T-helper 17 cell (primary cell): ENCODE measurements around the gene COPE. TPM values are rescaled to one million over a fixed set of nuclear protein-coding genes. Genes with fewer than 3 reads are reported as not detected.

Experiments
- ATAC-seq: fragments of 150-1000 bp; cut with Tn5 transposase; 2 replicates; pipeline ENCODE4 v1.10.0; 2021; ENCODE audit warnings: mild to moderate bottlenecking, moderate library complexity
- DNase-seq, 3 donors: peaks; one replicate each; pipeline versions ENCODE4 v3.0.0 to v3.0.0-alpha.2; 2020 to 2021
- H3K9me3 ChIP-seq: one replicate; pipeline ENCODE4 v1.7.0; 2013; ENCODE audit warnings: low read length, mild to moderate bottlenecking; ENCODE audit not compliant: control insufficient read depth, poor library complexity, severe bottlenecking
- H3K27ac Mint-ChIP-seq: one replicate; pipeline ENCODE4 v1.8.0; 2022; ENCODE audit warnings: mild to moderate bottlenecking, moderate library complexity, mixed read lengths
- H3K27me3 Mint-ChIP-seq: one replicate; pipeline ENCODE4 v1.8.0; 2022; ENCODE audit warnings: mixed read lengths
- H3K36me3 Mint-ChIP-seq: one replicate; pipeline ENCODE4 v1.8.0; 2022; ENCODE audit warnings: low read depth, mixed read lengths
- H3K4me1 Mint-ChIP-seq: one replicate; pipeline ENCODE4 v1.8.0; 2022; ENCODE audit warnings: mild to moderate bottlenecking, mixed read lengths
- H3K4me3 Mint-ChIP-seq: one replicate; pipeline ENCODE4 v1.8.0; 2022; ENCODE audit warnings: mild to moderate bottlenecking, moderate library complexity, mixed read lengths
- total RNA-seq, 4 donors: library from RNA in 2 of 4; stranded (reverse) in 2 of 4; gene quantifications; one replicate each; pipeline ENCODE4 v1.2.3 and lab custom pipeline; 2022 to 2026

COPE gene
- total RNA-seq, 2 donors from 2014 or later, result 166 to 185 TPM

GRCh38 chr19:18889949-18890745, 29.0 kb downstream of the COPE start:
- H3K9me3 ChIP-seq, result no peaks in the 10 kb centered on the region
- H3K36me3 Mint-ChIP-seq, result no peaks in the 10 kb centered on the region
- H3K27me3 Mint-ChIP-seq, result peaks cover 8% of the 10 kb centered on the region
- H3K27ac Mint-ChIP-seq, result no peak overlapping the region
- DNase-seq, result no peak
- peaks cover 2% of the 10 kb centered on the region for H3K4me1 Mint-ChIP-seq
- H3K4me3 Mint-ChIP-seq, result no peak overlapping the region
- ATAC-seq, result no peak

DNA sequence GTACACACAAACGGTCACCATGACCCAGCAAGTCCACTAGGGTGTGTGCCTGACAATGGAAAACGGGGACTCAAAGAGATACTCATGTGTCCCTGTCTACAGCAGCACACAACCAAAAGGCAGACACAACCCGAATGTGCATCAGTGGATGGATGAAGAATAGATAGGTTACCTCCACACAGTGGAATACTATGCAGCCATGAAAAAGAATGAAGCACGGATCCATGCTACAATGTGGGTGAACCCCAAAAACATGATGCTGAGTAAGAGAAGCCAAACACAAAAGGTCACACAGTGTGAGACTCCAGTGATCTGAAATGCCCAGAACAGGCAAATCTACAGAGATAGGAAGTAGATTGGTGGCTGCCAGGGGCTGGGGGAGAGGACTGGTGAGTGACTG, 32.2 kb downstream of the COPE start:
- Mint-ChIP-seq H3K27me3 (peaks cover 8% of the 10 kb centered on the region), H3K4me3 (no peak overlapping the region), H3K27ac (no peak overlapping the region), H3K4me1 (peaks cover 2% of the 10 kb centered on the region), H3K36me3 (no peaks in the 10 kb centered on the region)
- ATAC-seq (no peak), DNase-seq (no peak)
- H3K9me3 ChIP-seq, result no peaks in the 10 kb centered on the region

- Mint-ChIP-seq H3K4me1 (no peaks in the 10 kb centered on the region), H3K4me3 (no peak overlapping the region)
- ATAC-seq, result no peak
These were observed 35.5 kb downstream of the COPE start for GRCh38 chr19:18883526-18884304.

GRCh38 chr19:18881491-18881890, 37.7 kb downstream of the COPE start:
- ATAC-seq (no peak), DNase-seq (no peak)
- Mint-ChIP-seq H3K4me1 (no peaks in the 10 kb centered on the region), H3K27me3 (no peaks in the 10 kb centered on the region), H3K36me3 (no peaks in the 10 kb centered on the region), H3K4me3 (peak overlapping the region; percentile 31), H3K27ac (peak overlapping the region; percentile 70)
- H3K9me3 ChIP-seq, result no peaks in the 10 kb centered on the region

More at GRCh38 chr19:18883526-18884304, 35.5 kb downstream of the COPE start:
- Mint-ChIP-seq H3K27ac (no peak overlapping the region), H3K36me3 (no peaks in the 10 kb centered on the region), H3K27me3 (no peaks in the 10 kb centered on the region)
- no peaks in the 10 kb centered on the region for H3K9me3 ChIP-seq
- no peak for DNase-seq

DNA sequence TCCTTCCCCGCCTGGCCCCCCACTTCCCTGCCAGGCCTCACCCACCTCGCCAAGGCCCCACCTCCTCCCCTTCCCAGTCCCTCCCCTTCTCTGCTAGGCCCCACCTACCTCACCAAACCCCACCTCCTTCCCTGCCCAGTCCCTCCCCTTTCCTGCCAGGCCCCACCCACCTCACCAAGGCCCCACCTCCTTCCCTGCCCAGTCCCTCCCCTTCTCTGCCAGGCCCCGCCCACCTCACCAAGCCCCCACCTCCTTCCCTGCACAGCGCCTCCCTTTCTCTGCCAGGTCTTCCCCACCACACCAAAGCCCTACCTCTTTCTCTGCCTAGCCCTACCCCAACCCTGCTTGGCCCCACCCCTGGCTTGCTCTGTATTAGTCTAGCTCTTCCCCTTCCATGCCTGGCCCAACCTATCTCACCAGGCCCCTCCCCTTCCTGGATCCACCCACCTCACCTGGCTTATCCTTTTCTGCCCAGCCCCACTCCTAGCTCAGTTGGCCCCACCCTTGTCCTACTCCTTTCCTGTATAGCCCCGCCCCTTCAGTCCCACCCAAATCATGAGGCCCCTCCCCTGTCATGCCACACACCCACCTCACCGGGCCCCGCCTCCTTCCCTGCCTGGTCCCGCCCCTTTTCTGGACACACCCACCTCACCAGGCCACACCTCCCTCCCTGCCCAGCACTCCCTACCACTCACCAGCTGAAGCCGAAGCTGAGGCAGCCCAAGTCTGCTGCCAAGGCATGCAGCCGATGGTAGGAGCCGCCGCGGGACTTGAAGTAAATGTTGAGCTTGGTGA, 39.4 kb downstream of the COPE start:
- ATAC-seq (peak; percentile 81), DNase-seq (no peak)
- Mint-ChIP-seq H3K4me1 (no peaks in the 10 kb centered on the region), H3K36me3 (no peaks in the 10 kb centered on the region), H3K4me3 (no peak overlapping the region), H3K27ac (no peak overlapping the region), H3K27me3 (no peaks in the 10 kb centered on the region)
- no peaks in the 10 kb centered on the region for H3K9me3 ChIP-seq

GRCh38 chr19:18878858-18879578, 40.2 kb downstream of the COPE start:
- no peaks in the 10 kb centered on the region for H3K36me3 Mint-ChIP-seq
- H3K4me1 Mint-ChIP-seq, result no peaks in the 10 kb centered on the region
- no peak overlapping the region for H3K4me3 Mint-ChIP-seq
- H3K27ac Mint-ChIP-seq, result no peak overlapping the region
- H3K27me3 Mint-ChIP-seq, result no peaks in the 10 kb centered on the region
- DNase-seq (no peak), ATAC-seq (no peak)
- no peaks in the 10 kb centered on the region for H3K9me3 ChIP-seq

DNA sequence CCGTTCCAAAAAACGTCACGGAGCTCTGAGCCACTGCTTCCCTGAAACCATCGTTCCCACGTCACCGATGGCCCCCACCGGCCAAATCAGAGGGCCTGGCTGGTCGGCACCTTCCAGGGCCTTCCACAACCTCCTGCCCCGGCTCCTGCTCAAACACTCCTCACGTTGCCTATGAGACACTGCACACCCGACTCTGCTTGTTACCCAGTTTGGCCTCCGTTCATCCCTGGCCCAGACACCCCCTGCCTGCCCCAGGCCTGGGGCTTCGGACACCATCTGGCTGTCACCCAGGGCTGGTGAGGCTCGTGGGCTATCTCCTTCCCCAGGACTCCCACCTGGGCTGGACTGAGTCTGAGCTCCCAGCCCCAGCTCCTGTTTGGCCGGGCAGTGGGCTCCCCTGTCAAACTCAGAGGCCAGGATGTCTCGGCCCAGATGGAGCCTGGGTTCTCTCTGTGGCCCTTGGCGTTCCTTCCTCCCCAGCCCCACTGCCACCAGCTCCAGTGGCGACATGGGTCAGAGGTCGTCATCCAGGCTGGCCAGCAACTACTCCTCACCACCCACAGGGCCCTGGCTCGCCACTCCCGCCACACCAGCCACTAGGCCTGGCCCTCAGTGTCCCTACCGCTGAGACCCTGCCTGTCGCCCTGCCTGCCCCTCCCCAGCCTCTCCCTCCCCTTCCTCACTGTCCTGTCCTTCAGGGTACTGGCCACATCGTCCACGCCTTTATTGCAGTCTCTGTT, 41.0 kb downstream of the COPE start:
- Mint-ChIP-seq H3K27ac (no peak overlapping the region), H3K36me3 (no peaks in the 10 kb centered on the region), H3K27me3 (peaks cover under 1% of the 10 kb centered on the region), H3K4me1 (no peaks in the 10 kb centered on the region), H3K4me3 (no peak overlapping the region)
- DNase-seq (no peak), ATAC-seq (no peak)
- H3K9me3 ChIP-seq, result no peaks in the 10 kb centered on the region

GRCh38 chr19:18876865-18877264, 42.3 kb downstream of the COPE start:
- ATAC-seq (no peak), DNase-seq (no peak)
- Mint-ChIP-seq H3K27me3 (peaks cover 5% of the 10 kb centered on the region), H3K36me3 (no peaks in the 10 kb centered on the region), H3K4me1 (peaks cover under 1% of the 10 kb centered on the region), H3K4me3 (no peak overlapping the region), H3K27ac (no peak overlapping the region)
- no peaks in the 10 kb centered on the region for H3K9me3 ChIP-seq

GRCh38 chr19:18875726-18876125, 43.5 kb downstream of the COPE start:
- H3K4me1 Mint-ChIP-seq, result peaks cover 8% of the 10 kb centered on the region
- no peak overlapping the region for H3K4me3 Mint-ChIP-seq
- no peak overlapping the region for H3K27ac Mint-ChIP-seq
- DNase-seq, result no peak
- peaks cover 11% of the 10 kb centered on the region for H3K27me3 Mint-ChIP-seq
- peaks cover 2% of the 10 kb centered on the region for H3K36me3 Mint-ChIP-seq
- no peaks in the 10 kb centered on the region for H3K9me3 ChIP-seq
- ATAC-seq, result no peak

GRCh38 chr19:18871543-18871942, 47.6 kb downstream of the COPE start:
- Mint-ChIP-seq H3K36me3 (peaks cover 4% of the 10 kb centered on the region), H3K4me3 (peak overlapping the region; percentile 58), H3K4me1 (peaks cover 9% of the 10 kb centered on the region), H3K27ac (peak overlapping the region; percentile 87), H3K27me3 (peaks cover 11% of the 10 kb centered on the region)
- no peaks in the 10 kb centered on the region for H3K9me3 ChIP-seq
- ATAC-seq (no peak), DNase-seq (no peak)

GRCh38 chr19:18870531-18871172, 48.5 kb downstream of the COPE start:
- H3K27ac Mint-ChIP-seq, result peak overlapping the region; percentile 87

More at GRCh38 chr19:18870531-18871172, 48.5 kb downstream of the COPE start:
- H3K27me3 Mint-ChIP-seq, result peaks cover 11% of the 10 kb centered on the region
- DNase-seq (no peak), ATAC-seq (no peak)
- H3K9me3 ChIP-seq, result no peaks in the 10 kb centered on the region
- peaks cover 11% of the 10 kb centered on the region for H3K4me1 Mint-ChIP-seq
- peak overlapping the region; percentile 62 for H3K4me3 Mint-ChIP-seq
- H3K36me3 Mint-ChIP-seq, result peaks cover 4% of the 10 kb centered on the region
